Neural crest cell (in vitro differentiated cells): ENCODE measurements around the gene RAB36. TPM values are rescaled to one million over a fixed set of nuclear protein-coding genes. Genes with fewer than 3 reads are reported as not detected.

ENCODE experiments used
- DNase-seq: peaks from one replicate; pipeline ENCODE4 v3.0.0; 2021; ENCODE audit warnings: low read depth, mixed read lengths, low spot score
- H3K27ac Mint-ChIP-seq: one replicate; pipeline ENCODE4 v1.8.0; 2021; ENCODE audit warnings: mild to moderate bottlenecking, mixed read lengths; ENCODE audit not compliant: unreplicated experiment
- H3K27me3 Mint-ChIP-seq: 2 replicates; pipeline ENCODE4 v1.8.0; 2021; ENCODE audit warnings: low read depth, mild to moderate bottlenecking, mixed read lengths
- H3K36me3 Mint-ChIP-seq: 2 replicates; pipeline ENCODE4 v1.8.0; 2021; ENCODE audit warnings: low read depth, mild to moderate bottlenecking, mixed read lengths
- H3K4me1 Mint-ChIP-seq: 2 replicates; pipeline ENCODE4 v1.8.0; 2021; ENCODE audit warnings: mixed read lengths
- H3K4me3 Mint-ChIP-seq: one replicate; pipeline ENCODE4 v1.8.0; 2021; ENCODE audit warnings: mild to moderate bottlenecking, mixed read lengths
- H3K9me3 Mint-ChIP-seq: 2 replicates; pipeline ENCODE4 v1.8.0; 2021; ENCODE audit warnings: mixed read lengths
- CTCF ChIP-seq: fragments of 200-600 bp; sonication (generic); conservative IDR thresholded peaks from 2 replicates; pipeline ENCODE4 v1.5.0; 2021; ENCODE audit warnings: antibody characterized with exemption, mild to moderate bottlenecking
- total RNA-seq: library from RNA; stranded (reverse); gene quantifications from 2 replicates; pipeline ENCODE4 v1.2.1, GENCODE V29; 2021

The RAB36 gene
- total RNA-seq, 1 donor from 2014 or later = 14.4 TPM

- Mint-ChIP-seq H3K36me3 (peaks cover 2% of the 10 kb centered on the region), H3K27me3 (no peaks in the 10 kb centered on the region), H3K4me1 (peaks cover 32% of the 10 kb centered on the region), H3K27ac (no peak overlapping the region), H3K9me3 (no peaks in the 10 kb centered on the region), H3K4me3 (peak overlapping the region; percentile 9)
- TF ChIP-seq CTCF = no peak
- DNase-seq = no peak
Measured at GRCh38 chr22:23147617-23148387, 2.5 kb downstream of the RAB36 start.

GRCh38 chr22:23149743-23150238, 4.5 kb downstream of the RAB36 start:
- peaks cover 21% of the 10 kb centered on the region for H3K4me1 Mint-ChIP-seq
- H3K27ac Mint-ChIP-seq = no peak overlapping the region
- TF ChIP-seq CTCF = no peak
- DNase-seq = no peak
- no peaks in the 10 kb centered on the region for H3K9me3 Mint-ChIP-seq
- no peak overlapping the region for H3K4me3 Mint-ChIP-seq
- no peaks in the 10 kb centered on the region for H3K27me3 Mint-ChIP-seq
- H3K36me3 Mint-ChIP-seq = peaks cover 2% of the 10 kb centered on the region

GRCh38 chr22:23150762-23151161, 5.5 kb downstream of the RAB36 start:
- H3K27ac Mint-ChIP-seq = no peak overlapping the region
- H3K36me3 Mint-ChIP-seq = peaks cover 2% of the 10 kb centered on the region
- peaks cover 11% of the 10 kb centered on the region for H3K4me1 Mint-ChIP-seq
- no peak for TF ChIP-seq CTCF
- H3K4me3 Mint-ChIP-seq = peak overlapping the region; percentile 19
- H3K27me3 Mint-ChIP-seq = no peaks in the 10 kb centered on the region
- DNase-seq = no peak
- no peaks in the 10 kb centered on the region for H3K9me3 Mint-ChIP-seq

- Mint-ChIP-seq H3K4me3 (no peak overlapping the region), H3K9me3 (no peaks in the 10 kb centered on the region), H3K4me1 (peaks cover 4% of the 10 kb centered on the region), H3K27ac (no peak overlapping the region), H3K27me3 (no peaks in the 10 kb centered on the region), H3K36me3 (peaks cover 2% of the 10 kb centered on the region)
- no peak for TF ChIP-seq CTCF
- no peak for DNase-seq
Measured at GRCh38 chr22:23151827-23152226, 6.5 kb downstream of the RAB36 start.

- Mint-ChIP-seq H3K4me3 (no peak overlapping the region), H3K4me1 (peaks cover 3% of the 10 kb centered on the region)
Measured at GRCh38 chr22:23152238-23153114, 7.2 kb downstream of the RAB36 start.

More at GRCh38 chr22:23152238-23153114, 7.2 kb downstream of the RAB36 start:
- H3K27ac Mint-ChIP-seq = no peak overlapping the region
- peaks cover 2% of the 10 kb centered on the region for H3K36me3 Mint-ChIP-seq
- no peaks in the 10 kb centered on the region for H3K27me3 Mint-ChIP-seq
- no peak for DNase-seq
- no peak for TF ChIP-seq CTCF
- H3K9me3 Mint-ChIP-seq = no peaks in the 10 kb centered on the region
